ENCODE measurements around the gene TOPAZ1.

TOPAZ1 gene

DNA sequence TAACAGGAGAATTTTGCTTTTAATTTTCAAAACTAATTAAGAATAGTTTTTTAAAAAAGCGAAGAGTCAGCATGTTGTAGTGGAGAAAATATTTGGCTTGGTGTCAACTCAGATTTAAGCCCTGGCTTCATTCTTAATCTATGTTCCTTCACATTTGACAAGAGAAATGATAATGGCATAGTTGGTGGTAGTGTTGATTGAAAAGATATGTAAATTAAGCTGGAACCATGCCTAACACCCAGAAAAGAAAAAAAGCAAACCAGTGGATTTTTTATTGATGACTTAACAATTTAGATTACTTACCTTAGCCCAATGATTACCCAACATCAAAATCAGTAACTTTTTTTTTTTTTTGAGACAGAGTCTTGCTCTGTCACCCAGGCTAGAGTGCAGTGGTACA, 124.3 kb downstream of the TOPAZ1 start:
- no peak for DNase-seq (ENCODE audit: low read depth in 2 of 2)
- no peak overlapping the region for H3K4me3 ChIP-seq (replicated peaks in 1 of 2; ENCODE audit: low read depth in 2 of 2, low read length in 2 of 2)
- TF ChIP-seq, protein P1, sequence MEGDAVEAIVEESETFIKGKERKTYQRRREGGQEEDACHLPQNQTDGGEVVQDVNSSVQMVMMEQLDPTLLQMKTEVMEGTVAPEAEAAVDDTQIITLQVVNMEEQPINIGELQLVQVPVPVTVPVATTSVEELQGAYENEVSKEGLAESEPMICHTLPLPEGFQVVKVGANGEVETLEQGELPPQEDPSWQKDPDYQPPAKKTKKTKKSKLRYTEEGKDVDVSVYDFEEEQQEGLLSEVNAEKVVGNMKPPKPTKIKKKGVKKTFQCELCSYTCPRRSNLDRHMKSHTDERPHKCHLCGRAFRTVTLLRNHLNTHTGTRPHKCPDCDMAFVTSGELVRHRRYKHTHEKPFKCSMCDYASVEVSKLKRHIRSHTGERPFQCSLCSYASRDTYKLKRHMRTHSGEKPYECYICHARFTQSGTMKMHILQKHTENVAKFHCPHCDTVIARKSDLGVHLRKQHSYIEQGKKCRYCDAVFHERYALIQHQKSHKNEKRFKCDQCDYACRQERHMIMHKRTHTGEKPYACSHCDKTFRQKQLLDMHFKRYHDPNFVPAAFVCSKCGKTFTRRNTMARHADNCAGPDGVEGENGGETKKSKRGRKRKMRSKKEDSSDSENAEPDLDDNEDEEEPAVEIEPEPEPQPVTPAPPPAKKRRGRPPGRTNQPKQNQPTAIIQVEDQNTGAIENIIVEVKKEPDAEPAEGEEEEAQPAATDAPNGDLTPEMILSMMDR (IDR thresholded peaks at IDR 0.05; ENCODE audit: low read depth, low read length) = no peak

DNA sequence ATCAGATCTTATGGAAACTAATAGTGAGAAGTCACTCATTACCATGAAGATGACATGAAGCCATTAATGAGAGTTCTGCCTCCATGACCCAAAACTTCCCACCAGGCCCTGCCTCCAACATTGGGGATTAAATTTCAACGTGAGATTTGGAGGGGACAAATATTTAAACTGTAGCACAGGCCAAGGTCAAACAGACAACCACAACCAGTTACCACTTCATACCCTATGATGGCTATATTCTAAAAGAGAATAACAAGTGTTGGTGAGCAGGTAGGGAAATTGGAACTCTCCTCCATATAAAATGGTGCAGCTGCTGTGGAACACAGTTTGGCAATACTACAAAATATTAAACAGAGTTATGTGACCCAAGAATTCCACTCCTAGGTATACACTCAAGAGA, 133.8 kb downstream of the TOPAZ1 start:
- no peak for DNase-seq (ENCODE audit: low read depth in 2 of 2)
- no peak overlapping the region for H3K4me3 ChIP-seq (replicated peaks in 1 of 2; ENCODE audit: low read depth in 2 of 2, low read length in 2 of 2)
- TF ChIP-seq, protein P1 (IDR thresholded peaks at IDR 0.05; ENCODE audit: low read depth, low read length) = no peak
